ENCODE results near the gene CRADD.

DNA sequence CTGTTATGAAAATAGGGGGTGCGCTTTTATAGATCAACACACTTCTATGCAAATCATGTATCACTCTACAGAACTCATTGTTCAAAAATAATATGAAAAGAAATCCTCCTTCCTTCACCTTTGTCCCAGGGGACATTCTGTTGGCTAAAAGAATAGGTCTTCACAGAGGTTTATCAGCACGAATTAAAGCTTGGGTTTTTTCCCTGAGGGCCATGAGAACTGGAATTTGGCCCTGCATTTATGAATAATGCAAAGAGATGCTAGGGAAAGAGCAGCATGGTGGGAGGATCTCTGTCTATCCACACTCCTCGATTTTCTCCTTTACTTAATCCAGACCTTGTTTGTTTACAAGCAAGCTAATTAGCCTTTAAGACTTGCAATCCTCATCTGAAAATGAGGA, 16.2 kb upstream of the CRADD start:
- TF ChIP-seq, protein P1, sequence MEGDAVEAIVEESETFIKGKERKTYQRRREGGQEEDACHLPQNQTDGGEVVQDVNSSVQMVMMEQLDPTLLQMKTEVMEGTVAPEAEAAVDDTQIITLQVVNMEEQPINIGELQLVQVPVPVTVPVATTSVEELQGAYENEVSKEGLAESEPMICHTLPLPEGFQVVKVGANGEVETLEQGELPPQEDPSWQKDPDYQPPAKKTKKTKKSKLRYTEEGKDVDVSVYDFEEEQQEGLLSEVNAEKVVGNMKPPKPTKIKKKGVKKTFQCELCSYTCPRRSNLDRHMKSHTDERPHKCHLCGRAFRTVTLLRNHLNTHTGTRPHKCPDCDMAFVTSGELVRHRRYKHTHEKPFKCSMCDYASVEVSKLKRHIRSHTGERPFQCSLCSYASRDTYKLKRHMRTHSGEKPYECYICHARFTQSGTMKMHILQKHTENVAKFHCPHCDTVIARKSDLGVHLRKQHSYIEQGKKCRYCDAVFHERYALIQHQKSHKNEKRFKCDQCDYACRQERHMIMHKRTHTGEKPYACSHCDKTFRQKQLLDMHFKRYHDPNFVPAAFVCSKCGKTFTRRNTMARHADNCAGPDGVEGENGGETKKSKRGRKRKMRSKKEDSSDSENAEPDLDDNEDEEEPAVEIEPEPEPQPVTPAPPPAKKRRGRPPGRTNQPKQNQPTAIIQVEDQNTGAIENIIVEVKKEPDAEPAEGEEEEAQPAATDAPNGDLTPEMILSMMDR (tag by site-specific recombination; IDR thresholded peaks at IDR 0.05), result no peak
- no peak for TF ChIP-seq ZNF16 (tag by site-specific recombination; IDR thresholded peaks at IDR 0.05; ENCODE audit: low read depth)
- TF ChIP-seq, protein P2, sequence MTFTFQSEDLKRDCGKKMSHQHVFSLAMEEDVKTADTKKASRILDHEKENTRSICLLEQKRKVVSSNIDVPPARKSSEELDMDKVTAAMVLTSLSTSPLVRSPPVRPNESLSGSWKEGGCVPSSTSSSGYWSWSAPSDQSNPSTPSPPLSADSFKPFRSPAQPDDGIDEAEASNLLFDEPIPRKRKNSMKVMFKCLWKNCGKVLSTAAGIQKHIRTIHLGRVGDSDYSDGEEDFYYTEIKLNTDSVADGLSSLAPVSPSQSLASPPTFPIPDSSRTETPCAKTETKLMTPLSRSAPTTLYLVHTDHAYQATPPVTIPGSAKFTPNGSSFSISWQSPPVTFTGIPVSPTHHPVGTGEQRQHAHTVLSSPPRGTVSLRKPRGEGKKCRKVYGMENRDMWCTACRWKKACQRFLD (tag by site-specific recombination; IDR thresholded peaks at IDR 0.05), result no peak
- TF ChIP-seq, protein P3, sequence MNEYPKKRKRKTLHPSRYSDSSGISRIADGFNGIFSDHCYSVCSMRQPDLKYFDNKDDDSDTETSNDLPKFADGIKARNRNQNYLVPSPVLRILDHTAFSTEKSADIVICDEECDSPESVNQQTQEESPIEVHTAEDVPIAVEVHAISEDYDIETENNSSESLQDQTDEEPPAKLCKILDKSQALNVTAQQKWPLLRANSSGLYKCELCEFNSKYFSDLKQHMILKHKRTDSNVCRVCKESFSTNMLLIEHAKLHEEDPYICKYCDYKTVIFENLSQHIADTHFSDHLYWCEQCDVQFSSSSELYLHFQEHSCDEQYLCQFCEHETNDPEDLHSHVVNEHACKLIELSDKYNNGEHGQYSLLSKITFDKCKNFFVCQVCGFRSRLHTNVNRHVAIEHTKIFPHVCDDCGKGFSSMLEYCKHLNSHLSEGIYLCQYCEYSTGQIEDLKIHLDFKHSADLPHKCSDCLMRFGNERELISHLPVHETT (tag by site-specific recombination; IDR thresholded peaks at IDR 0.05), result no peak
- TF ChIP-seq TCF7L2 (IDR thresholded peaks at IDR 0.05; ENCODE audit: borderline replicate concordance, low read depth, low read length), result no peak

Data from HEK293 (cell line).